T-helper 2 cell (primary cell): ENCODE data around the gene RASSF7.

Experiments used
- DNase-seq, 5 experiments: peaks; one replicate each; pipeline versions ENCODE4 v3.0.0 to v3.0.0-alpha.2; 2012 to 2022

Gene RASSF7

GRCh38 chr11:567011-567628 lies 6.3 kb downstream of the RASSF7 start:
- no peak for DNase-seq

GRCh38 chr11:567629-568292 lies 7.0 kb downstream of the RASSF7 start:
- DNase-seq: no peak

DNA sequence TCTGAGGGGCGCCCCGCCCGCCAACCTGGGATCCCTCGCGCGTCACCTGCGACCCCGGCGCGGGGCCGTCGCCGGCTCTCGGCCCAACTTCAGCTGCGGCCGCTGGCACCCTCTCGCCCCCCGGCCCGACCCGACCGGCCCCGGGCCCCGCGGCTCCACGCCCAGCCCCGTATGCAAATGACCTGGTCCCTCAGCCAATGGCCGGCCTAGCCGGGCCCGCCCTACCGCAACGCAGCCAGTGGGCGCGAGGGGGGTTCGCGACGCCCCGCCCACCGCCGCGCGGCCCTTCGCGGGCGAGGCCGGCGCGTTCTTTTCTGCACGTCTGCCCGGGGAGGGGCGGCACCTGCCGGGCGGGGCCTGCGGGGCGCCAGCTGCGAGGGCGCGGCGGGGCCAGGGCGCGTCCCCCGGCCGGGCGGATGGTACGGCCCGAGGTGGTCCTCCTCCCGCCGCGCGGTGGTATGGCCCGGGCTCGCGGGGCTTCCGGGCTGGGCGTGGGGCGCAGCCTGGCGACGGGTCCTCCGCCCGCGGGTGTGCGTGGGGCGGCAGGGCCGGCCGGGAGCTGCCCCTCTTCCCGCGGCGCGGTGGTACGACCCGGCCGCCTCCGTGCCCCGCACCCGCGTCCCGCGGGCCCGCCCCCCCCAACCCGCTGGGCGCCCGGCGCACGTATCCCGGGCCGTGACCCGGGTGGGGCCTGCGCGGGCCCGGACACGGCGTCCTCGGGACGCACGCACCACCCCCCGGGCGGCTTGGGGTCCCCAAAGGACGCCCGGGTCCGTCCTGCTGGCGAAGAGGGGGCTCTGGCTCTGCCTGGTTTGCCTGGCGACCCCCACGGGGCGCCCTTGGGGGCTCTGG lies 7.8 kb downstream of the RASSF7 start:
- peak; percentile 82 to 98 (median 89) for DNase-seq

GRCh38 chr11:569158-569885 lies 8.6 kb downstream of the RASSF7 start:
- DNase-seq: no peak

GRCh38 chr11:571802-572185 lies 11.0 kb downstream of the RASSF7 start:
- DNase-seq: no peak

DNA sequence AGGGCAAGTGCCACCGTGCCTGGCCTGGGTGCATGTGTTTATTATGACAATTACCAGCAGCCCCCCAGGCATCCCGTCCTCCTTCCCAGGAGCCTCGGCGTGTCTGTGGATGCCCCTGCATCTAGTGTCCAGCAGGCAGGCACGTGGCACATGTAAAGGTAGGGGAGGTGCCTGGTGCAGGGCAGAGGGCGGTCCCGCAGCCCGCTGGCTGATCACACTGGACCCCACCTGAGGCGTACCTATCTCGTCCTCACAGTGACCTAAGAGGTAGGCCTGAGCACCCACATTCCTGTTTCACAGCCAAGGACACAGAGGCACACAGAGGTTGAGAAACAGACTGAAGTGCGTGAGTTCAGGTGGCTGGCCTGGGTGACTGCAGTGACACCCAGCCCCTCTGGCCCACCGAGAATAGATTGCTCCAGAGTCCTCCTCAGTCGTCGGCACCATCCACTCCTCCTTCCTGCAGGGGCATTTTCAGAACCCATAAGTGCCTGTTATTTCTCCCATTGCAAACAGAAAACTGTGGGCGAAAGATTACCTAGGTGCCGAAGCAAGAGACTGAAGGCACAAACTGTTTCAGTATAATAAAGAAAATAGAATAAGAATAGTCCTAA lies 12.5 kb downstream of the RASSF7 start:
- DNase-seq: no peak

GRCh38 chr11:574031-574570 lies 13.3 kb downstream of the RASSF7 start:
- DNase-seq: peak in 1 of 5 experiments; percentile 69

GRCh38 chr11:574632-575312 lies 14.0 kb downstream of the RASSF7 start:
- no peak for DNase-seq

- no peak for DNase-seq
Observed at GRCh38 chr11:575313-575995, 14.7 kb downstream of the RASSF7 start.

GRCh38 chr11:575996-576768 lies 15.4 kb downstream of the RASSF7 start, which contains the start of gene PHRF1:
TSS of gene PHRF1 (plus strand) at chr11:576470. CDS start at chr11:581513, 5,043 bp downstream.
- DNase-seq: peak; percentile 89 to 96 (median 94)

DNA sequence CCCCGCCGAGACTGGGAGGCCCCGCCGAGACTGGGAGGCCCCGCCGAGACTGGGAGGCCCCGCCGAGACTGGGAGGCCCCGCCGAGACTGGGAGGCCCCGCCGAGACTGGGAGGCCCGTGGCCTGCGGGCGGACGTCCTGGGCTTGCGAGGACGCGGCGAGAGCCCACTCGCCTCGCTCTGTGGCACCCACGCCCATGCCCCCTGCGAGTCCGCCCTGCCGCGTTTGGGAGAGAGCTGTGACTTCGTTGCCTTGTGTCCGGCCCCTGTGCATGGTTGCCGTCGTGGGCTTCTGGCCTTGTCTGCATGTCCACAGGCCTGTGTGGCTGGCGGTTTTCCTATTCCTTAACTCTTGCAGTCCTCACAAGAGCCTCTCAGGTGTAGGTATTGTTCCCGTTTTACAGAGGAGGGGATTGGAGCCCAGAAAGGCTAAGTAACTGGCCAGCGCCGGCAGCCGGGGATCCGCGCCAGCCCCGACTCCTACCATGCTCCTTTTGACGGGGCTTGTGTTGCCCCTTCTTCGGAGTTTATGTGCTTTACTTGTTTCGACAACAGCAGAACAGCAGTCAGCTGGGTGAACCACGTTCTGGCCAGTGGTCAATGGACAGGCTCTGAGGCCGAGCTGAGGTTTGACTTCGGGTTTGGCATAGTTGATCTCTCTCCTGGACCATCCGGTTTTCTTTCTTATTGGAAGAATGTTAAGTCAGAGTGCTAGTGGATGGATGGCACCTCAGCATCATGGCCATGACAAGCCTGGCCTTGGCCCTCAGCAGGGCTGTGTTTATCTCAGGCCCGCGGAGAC lies 16.2 kb downstream of the RASSF7 start:
- DNase-seq: no peak

GRCh38 chr11:577611-577894 lies 16.8 kb downstream of the RASSF7 start:
- DNase-seq: no peak

- no peak for DNase-seq
Observed at GRCh38 chr11:578276-579035, 17.7 kb downstream of the RASSF7 start.

GRCh38 chr11:579830-580601 lies 19.2 kb downstream of the RASSF7 start:
- DNase-seq: no peak

- no peak for DNase-seq
Observed at GRCh38 chr11:581342-581741, 20.6 kb downstream of the RASSF7 start.

DNA sequence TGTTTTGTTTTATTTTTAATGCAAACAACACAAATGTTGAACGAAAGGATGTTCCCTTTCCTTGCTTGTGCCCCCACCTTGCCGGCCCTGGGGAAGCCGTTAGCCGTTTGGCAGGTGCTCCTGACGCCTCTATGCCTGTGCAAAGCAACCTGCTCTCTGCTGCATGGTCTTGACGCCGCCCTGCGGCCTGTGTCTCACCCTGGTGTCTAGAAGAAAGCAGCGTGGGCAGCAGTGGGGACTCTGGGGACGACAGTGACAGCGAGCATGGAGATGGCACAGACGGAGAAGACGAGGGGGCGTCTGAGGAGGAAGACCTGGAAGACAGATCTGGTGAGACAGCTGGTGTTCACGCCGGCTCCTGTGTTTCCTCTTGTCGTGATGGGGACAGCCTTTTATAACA lies 21.0 kb downstream of the RASSF7 start:
- no peak for DNase-seq

- no peak for DNase-seq
Observed at GRCh38 chr11:584287-584686, 23.5 kb downstream of the RASSF7 start.
